SW 1271 (cell line): ENCODE measurements around the gene PDCL3.

Experiments used
- DNase-seq, 2 experiments: peaks; one replicate each; lab custom pipeline; 2025; lab: John Stamatoyannopoulos, UW

PDCL3 gene

GRCh38 chr2:100611079-100612029 lies 48.6 kb downstream of the PDCL3 start:
- DNase-seq = no peak

GRCh38 chr2:100612388-100613000 lies 49.7 kb downstream of the PDCL3 start:
- DNase-seq = no peak

GRCh38 chr2:100613719-100614118 lies 50.9 kb downstream of the PDCL3 start:
- no peak for DNase-seq

GRCh38 chr2:100614455-100615000 lies 51.7 kb downstream of the PDCL3 start:
- no peak for DNase-seq

- DNase-seq = no peak
Observed at GRCh38 chr2:100615471-100615870, 52.7 kb downstream of the PDCL3 start.

- DNase-seq = no peak
Observed at GRCh38 chr2:100615886-100616285, 53.1 kb downstream of the PDCL3 start.

- DNase-seq = no peak
Observed at GRCh38 chr2:100616841-100617390, 54.1 kb downstream of the PDCL3 start.

- no peak for DNase-seq
Observed at GRCh38 chr2:100619951-100620350, 57.2 kb downstream of the PDCL3 start.

GRCh38 chr2:100620481-100620880 lies 57.7 kb downstream of the PDCL3 start:
- DNase-seq = no peak

GRCh38 chr2:100621371-100621951 lies 58.7 kb downstream of the PDCL3 start:
- DNase-seq = no peak

- DNase-seq = no peak
Observed at GRCh38 chr2:100623033-100623715, 60.4 kb downstream of the PDCL3 start.

GRCh38 chr2:100623930-100624329 lies 61.1 kb downstream of the PDCL3 start:
- DNase-seq = no peak

- no peak for DNase-seq
Observed at GRCh38 chr2:100624536-100624935, 61.7 kb downstream of the PDCL3 start.

GRCh38 chr2:100625717-100626116 lies 62.9 kb downstream of the PDCL3 start:
- DNase-seq = no peak
